Right cardiac atrium (tissue), 5 donors: ENCODE measurements around the gene GATAD2B. TPM values are rescaled to one million over a fixed set of nuclear protein-coding genes. Genes with fewer than 3 reads are reported as not detected.
"Not testable (repeated sequence)": the region's sequence is repeated elsewhere in the genome, so short reads cannot be mapped to it uniquely, and the experiment has no call there.

Experiments
- ATAC-seq, 2 donors: fragments of 200-7000 bp; cut with Tn5 transposase; one replicate each; pipeline versions ENCODE4 v1.8.0 to v1.9.1; 2020; ENCODE audit warnings: moderate library complexity in 2 of 2, mild to moderate bottlenecking in 1 of 2
- DNase-seq, 3 donors: peaks; one replicate each; pipeline ENCODE4 v3.0.0-alpha.2; 2020
- H3K27ac ChIP-seq: one replicate; pipeline ENCODE4 v1.5.1; 2013; ENCODE audit warnings: mild to moderate bottlenecking, low read length, control low read depth, moderate library complexity
- H3K27me3 ChIP-seq: one replicate; pipeline ENCODE4 v1.6.1; 2013; ENCODE audit not compliant: control insufficient read depth, insufficient read depth
- H3K4me1 ChIP-seq: one replicate; pipeline ENCODE4 v1.6.1; 2013; ENCODE audit warnings: low read length; ENCODE audit not compliant: control insufficient read depth, insufficient read depth
- H3K4me3 ChIP-seq: one replicate; pipeline ENCODE4 v1.5.1; 2013; ENCODE audit warnings: low read length, control low read depth
- H3K9me3 ChIP-seq: one replicate; pipeline ENCODE4 v1.6.1; 2013; ENCODE audit warnings: low read length; ENCODE audit not compliant: control insufficient read depth
- WGBS: extraction: QIAGEN DNeasy Blood & Tissue Kit; methylation state at CpG from one replicate; pipeline ENCODE4 v1.1.7; 2013; 5-methylcytosine and 5-hydroxymethylcytosine counted together
- intact Hi-C, 4 donors: fragments of 100-400 bp; cut with DNase I; formaldehyde crosslinking; loops; one replicate each; pipeline versions ENCODE4 v1.11.0 to v1.14.0; 2022 to 2023
- polyA plus RNA-seq: library from polyadenylated mRNA; stranded (reverse); fragments of 200-250 nt; gene quantifications from one replicate; pipeline ENCODE4 v1.2.3, GENCODE V29; 2013
- total RNA-seq, 4 donors: library from RNA; stranded (reverse); fragmentation: NEBNext Ultra II Directional; extraction: Animal tissue kit (Norgen Biotek cat#: 25700); gene quantifications; one replicate each; pipeline ENCODE4 v1.2.1, GENCODE V29; 2021
- donor health status: healthy with polysubstance abuse.
- donor health status: DM: no; HTN: yes; CAD: no.
- donor health status: DM: no; HTN: no; CAD: no.
- donor health status: DM: no; HTN: yes; CAD: no; lungs with severe emphysema.
- donor health status: DM: yes; HTN: yes; CAD: no.

The GATAD2B gene
- total and polyA plus RNA-seq, 5 donors, result 7.2 to 50.1 (median 42.2) TPM

- Histone ChIP-seq H3K27ac (no peak overlapping the region), H3K4me3 (no peak overlapping the region), H3K27me3 (no peaks in the 10 kb centered on the region), H3K9me3 (no peaks in the 10 kb centered on the region), H3K4me1 (no peaks in the 10 kb centered on the region)
- no peak for ATAC-seq
- intact Hi-C loops, result no loop called here
- DNase-seq, result no peak
These were observed 66.0 kb downstream of the GATAD2B start for GRCh38 chr1:153856763-153857162.

- no peak overlapping the region for H3K4me3 ChIP-seq
- WGBS, result 95% methylated on average over 5 of the region's 5 CpGs
- no peaks in the 10 kb centered on the region for H3K27me3 ChIP-seq
- no peaks in the 10 kb centered on the region for H3K9me3 ChIP-seq
- DNase-seq (no peak), ATAC-seq (no peak)
- intact Hi-C loops, result no loop called here
- H3K4me1 ChIP-seq, result no peaks in the 10 kb centered on the region
- H3K27ac ChIP-seq, result no peak overlapping the region
These were observed 70.6 kb downstream of the GATAD2B start for GRCh38 chr1:153852170-153852569.

- intact Hi-C loops, result no loop called here
- WGBS, result 66% methylated on average over 5 of the region's 5 CpGs
These were observed 73.1 kb downstream of the GATAD2B start for GRCh38 chr1:153849487-153850185.

GRCh38 chr1:153848805-153849204, 74.0 kb downstream of the GATAD2B start:
- no peaks in the 10 kb centered on the region for H3K4me1 ChIP-seq
- H3K27ac ChIP-seq, result no peak overlapping the region
- no peak for DNase-seq
- ATAC-seq, result no peak
- intact Hi-C loops, result no loop called here
- no peak overlapping the region for H3K4me3 ChIP-seq
- no peaks in the 10 kb centered on the region for H3K9me3 ChIP-seq
- H3K27me3 ChIP-seq, result no peaks in the 10 kb centered on the region
- WGBS, result 97% methylated on average over 5 of the region's 5 CpGs

More at GRCh38 chr1:153849487-153850185, 73.1 kb downstream of the GATAD2B start:
- no peak for ATAC-seq
- Histone ChIP-seq H3K4me3 (no peak overlapping the region), H3K9me3 (no peaks in the 10 kb centered on the region), H3K4me1 (no peaks in the 10 kb centered on the region), H3K27me3 (no peaks in the 10 kb centered on the region), H3K27ac (no peak overlapping the region)
- no peak for DNase-seq

- Histone ChIP-seq H3K9me3 (no peaks in the 10 kb centered on the region), H3K27me3 (no peaks in the 10 kb centered on the region), H3K4me1 (peaks cover 1% of the 10 kb centered on the region), H3K4me3 (no peak overlapping the region), H3K27ac (no peak overlapping the region)
- intact Hi-C loops, result no loop called here
- ATAC-seq, result no peak
- 96% methylated on average over 3 of the region's 3 CpGs for whole genome bisulfite sequencing
- DNase-seq, result no peak
These were observed 77.6 kb downstream of the GATAD2B start for GRCh38 chr1:153845158-153845557.

- H3K27ac ChIP-seq, intact Hi-C loops, DNase-seq, H3K4me1 ChIP-seq, H3K4me3 ChIP-seq, H3K27me3 ChIP-seq, ATAC-seq, H3K9me3 ChIP-seq: not testable (repeated sequence)
- 87% methylated on average over 3 of the region's 3 CpGs for WGBS
These were observed 78.4 kb downstream of the GATAD2B start for GRCh38 chr1:153844349-153844748.

- H3K4me3 ChIP-seq, result no peak overlapping the region
- H3K4me1 ChIP-seq, result peaks cover 1% of the 10 kb centered on the region
- ATAC-seq (peak in 1 of 2 donors; percentile 16), DNase-seq (no peak)
- WGBS, result 69% methylated on average over 3 of the region's 3 CpGs
- intact Hi-C loops, result no loop called here
- no peak overlapping the region for H3K27ac ChIP-seq
- H3K9me3 ChIP-seq, result no peaks in the 10 kb centered on the region
- H3K27me3 ChIP-seq, result no peaks in the 10 kb centered on the region
These were observed 80.7 kb downstream of the GATAD2B start for GRCh38 chr1:153842006-153842471.

- no peaks in the 10 kb centered on the region for H3K9me3 ChIP-seq
- H3K27me3 ChIP-seq, result no peaks in the 10 kb centered on the region
- WGBS, result 88% methylated on average over 3 of the region's 3 CpGs
- H3K4me3 ChIP-seq, result no peak overlapping the region
- intact Hi-C loops, result no loop called here
- ATAC-seq (no peak), DNase-seq (no peak)
- peaks cover 1% of the 10 kb centered on the region for H3K4me1 ChIP-seq
- no peak overlapping the region for H3K27ac ChIP-seq
These were observed 81.2 kb downstream of the GATAD2B start for GRCh38 chr1:153841463-153841994.

GRCh38 chr1:153840774-153841173, 82.0 kb downstream of the GATAD2B start:
- ATAC-seq, intact Hi-C loops, H3K4me1 ChIP-seq, H3K27ac ChIP-seq, H3K9me3 ChIP-seq, H3K27me3 ChIP-seq, H3K4me3 ChIP-seq, DNase-seq: not testable (repeated sequence)
- 74% methylated on average over 14 of the region's 14 CpGs for WGBS

GRCh38 chr1:153833968-153834367, 88.8 kb downstream of the GATAD2B start:
- H3K4me3 ChIP-seq, H3K9me3 ChIP-seq, DNase-seq, intact Hi-C loops, H3K27me3 ChIP-seq, H3K27ac ChIP-seq, H3K4me1 ChIP-seq, ATAC-seq: not testable (repeated sequence)
- WGBS, result 91% methylated on average over 8 of the region's 8 CpGs

GRCh38 chr1:153833171-153833570, 89.6 kb downstream of the GATAD2B start:
- no peaks in the 10 kb centered on the region for H3K9me3 ChIP-seq
- intact Hi-C loops, result no loop called here
- no peak overlapping the region for H3K27ac ChIP-seq
- 86% methylated on average over 3 of the region's 3 CpGs for WGBS
- no peaks in the 10 kb centered on the region for H3K27me3 ChIP-seq
- H3K4me1 ChIP-seq, result no peaks in the 10 kb centered on the region
- no peak for DNase-seq
- no peak overlapping the region for H3K4me3 ChIP-seq
- ATAC-seq, result no peak
